ENCODE data around the gene KIF2A.

- no peak for TF ChIP-seq CTCF (IDR thresholded peaks at IDR 0.05)
- no peak for TF ChIP-seq POLR2AphosphoS5 (IDR thresholded peaks at IDR 0.05)
Measured at GRCh38 chr5:62281411-62281810, 24.6 kb upstream of the KIF2A start.
